HG03097 (cell line): ENCODE data around the gene FSTL1.

Experiments used
- ATAC-seq: cut with Tn5 transposase; IDR thresholded peaks from one replicate; pipeline ENCODE4 v1.9.1; 2021; ENCODE audit not compliant: unreplicated experiment, low FRiP score

The FSTL1 gene

DNA sequence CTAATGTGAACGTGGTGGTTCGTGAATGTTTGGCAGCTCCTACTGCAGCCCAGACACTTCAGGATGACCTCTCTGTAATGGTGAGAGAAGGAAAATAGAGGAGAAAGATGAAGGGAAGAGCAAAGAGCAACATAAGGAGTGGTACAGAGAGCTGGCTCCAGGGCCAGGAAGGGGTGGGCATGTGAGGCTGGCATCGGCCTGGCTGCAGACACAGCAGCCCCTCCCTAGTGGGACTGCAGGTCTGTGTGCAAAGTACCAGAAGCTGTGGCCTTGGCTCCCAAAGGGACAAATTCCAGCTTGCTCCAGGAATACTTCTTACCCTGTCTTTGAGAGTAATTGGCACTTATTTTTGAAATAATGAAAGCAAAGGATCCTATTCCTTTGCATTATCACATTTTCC lies 10.0 kb downstream of the FSTL1 start:
- no peak for ATAC-seq

DNA sequence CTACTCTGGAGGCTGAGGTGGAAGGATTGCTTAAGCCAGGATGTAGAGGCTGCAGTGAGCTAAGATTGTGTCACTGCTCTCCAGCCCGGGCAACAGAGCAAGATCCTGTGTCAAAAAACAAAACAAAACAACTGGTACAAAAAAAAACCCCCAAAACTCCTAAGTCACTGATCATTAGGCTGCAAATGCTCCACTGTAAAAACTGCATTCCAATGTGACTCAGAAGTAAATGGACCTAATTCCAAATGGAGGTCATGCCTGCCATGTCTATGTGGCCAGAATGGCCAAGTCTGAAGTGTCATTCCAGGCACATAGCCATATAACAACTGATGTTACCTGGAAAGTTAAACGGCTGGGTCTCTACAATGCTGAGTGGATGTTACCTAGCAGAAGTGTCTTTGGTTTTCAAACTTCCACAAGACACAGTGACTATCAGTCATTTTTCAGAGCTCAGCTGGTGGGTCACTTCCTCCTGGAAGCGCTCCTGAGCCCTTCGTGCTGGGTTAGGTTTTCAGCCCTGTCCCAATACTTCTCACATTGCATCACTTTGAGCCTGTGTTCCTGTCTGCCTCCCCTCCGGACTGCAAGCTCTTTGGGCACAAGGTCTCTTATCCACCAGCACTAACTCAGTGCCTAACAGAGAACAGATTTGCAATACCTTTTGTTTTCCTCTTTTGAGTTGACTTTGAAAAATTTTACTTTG lies 10.6 kb downstream of the FSTL1 start:
- ATAC-seq, result no peak

DNA sequence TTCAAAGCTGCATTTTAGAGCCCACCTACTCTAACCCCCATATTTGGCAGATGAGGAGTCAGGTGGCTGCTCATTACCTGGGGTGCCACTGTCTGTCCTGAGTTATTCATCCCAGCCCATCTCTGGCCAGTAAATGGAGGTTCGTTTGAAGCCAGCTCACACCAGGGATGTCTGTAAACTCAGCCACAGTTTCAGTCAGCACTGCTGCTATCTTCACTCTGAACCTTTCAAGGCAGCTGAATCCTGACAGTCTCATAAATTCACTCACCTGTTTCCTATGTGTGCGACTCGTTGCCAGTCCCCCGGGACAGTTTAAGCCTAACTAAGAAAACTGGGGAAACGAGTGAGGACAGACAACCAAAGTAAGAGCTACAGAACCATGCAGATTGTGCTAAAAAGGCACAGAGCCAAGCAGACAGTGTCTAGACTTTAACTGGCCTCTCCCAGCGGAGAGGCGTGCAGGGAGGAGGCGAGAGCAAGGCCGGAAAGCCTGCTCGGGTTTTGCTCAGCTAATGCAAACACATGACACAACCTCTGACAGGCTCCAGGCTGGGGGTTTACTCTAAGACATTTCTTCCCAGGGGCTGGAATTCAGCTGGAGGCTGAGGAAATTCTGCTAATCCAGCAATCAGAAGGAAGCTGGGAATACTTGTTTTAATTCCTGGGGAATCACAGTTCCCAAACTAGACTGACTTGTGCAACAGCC lies 12.0 kb downstream of the FSTL1 start:
- no peak for ATAC-seq

DNA sequence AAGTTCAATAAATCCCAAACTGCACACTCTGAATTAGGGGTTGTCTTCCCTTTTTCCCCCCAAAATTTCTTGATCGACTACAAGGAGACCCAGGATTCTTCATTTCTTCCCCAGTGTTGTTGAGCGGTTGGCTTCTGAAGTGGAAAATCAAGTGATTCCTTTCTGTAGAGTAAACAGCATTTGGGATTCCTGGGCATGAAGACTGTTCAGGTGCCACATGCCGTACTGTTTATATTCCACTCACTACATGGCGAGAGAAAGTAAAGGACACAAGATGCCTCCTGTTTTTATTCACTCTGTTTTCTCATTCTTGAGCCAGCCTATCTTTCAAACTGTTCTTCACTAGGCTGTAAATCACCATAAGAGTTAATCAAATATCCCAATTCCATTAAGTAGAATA lies 12.6 kb downstream of the FSTL1 start:
- no peak for ATAC-seq

DNA sequence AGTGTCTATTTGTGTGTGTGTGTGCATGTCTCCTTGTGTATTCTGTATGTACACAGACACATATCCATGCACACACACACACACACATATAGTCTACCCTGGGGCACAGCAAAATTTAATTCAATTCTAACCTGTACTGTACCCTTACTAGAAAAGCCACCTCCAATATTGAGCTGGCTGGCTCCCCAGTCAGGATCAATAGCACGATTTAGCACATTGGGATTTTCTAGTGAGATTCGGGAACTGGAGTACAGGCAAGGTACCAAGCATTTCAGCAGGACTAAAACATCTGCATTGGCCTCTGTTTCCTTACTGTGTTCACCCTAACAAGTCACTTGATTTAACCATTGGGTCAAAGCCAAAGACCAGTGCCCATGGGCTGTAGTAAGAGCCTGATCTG lies 13.2 kb downstream of the FSTL1 start:
- ATAC-seq, result no peak

DNA sequence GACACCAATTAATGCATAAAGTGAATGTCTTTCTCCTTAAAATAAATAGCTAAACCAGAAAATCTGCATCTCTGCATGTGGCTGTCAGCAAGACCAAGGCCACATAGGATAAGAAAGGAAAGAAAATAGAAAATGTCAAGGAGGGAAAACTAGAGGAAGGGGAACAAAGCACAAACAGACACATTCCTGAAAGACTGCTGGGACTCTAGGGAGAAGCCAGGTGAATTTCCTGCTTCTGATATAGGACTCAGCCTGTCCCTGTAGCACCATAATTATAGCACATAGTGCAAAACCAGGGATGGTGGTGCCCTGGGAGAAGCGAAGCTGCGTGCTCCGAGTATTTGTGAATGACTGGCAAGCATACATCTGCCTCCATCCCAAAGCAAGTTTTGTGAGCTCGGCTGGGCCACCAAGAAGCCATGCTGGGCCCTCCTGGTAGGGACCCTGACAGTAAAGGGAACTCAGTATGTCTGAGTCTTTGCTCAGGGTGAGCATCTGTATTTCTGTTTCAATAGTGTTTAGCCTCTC lies 14.2 kb downstream of the FSTL1 start:
- ATAC-seq, result no peak

DNA sequence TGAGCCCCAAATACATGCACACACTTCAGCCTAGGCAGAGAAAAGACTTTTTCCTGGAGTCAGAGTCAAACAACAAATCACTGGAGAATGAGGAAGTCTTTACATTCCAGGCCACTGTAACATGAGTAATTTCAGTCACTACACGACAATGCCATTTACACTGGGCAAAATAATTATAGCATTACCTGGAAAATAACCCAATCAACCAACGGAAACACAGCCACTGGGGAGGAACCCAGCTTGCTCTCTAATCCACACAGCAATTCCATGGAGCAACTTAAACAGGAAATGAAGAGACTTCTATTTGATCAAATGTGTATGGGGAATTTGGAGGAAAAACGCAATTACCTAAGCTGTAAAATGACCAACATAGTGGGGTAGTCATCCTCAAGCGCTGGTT lies 15.2 kb downstream of the FSTL1 start:
- no peak for ATAC-seq

DNA sequence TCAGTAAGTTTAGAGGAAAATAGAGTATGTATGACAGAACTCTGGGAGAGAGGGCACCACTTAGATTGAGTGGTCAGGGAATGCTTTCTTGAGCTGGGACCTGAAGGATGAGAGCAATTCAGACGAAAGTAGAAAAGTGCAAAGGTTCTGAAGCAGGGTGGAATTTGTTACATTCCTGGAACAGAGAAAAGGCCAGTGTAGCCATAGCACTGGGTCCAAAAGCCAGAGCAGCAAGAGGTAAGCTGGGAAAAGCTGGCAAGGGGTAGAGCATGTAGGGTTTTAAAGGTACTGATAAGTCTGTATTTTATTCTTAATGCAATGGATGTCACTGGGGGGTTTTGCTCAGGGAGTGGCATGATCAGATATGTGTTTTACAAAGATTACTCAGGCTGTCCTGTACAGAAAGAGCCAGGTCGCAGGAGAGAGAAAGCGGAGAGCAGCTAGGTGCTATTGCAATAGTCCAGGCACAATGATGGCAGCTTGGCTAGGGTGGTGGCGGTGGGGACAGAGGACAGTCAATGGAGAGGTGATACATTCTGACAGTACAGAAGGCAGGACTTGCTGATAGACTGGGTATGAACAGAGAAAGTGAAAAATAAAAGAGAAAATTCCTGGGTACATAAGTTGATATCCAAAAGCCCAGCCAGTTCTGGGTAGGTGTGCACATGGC lies 17.0 kb downstream of the FSTL1 start:
- ATAC-seq, result no peak

DNA sequence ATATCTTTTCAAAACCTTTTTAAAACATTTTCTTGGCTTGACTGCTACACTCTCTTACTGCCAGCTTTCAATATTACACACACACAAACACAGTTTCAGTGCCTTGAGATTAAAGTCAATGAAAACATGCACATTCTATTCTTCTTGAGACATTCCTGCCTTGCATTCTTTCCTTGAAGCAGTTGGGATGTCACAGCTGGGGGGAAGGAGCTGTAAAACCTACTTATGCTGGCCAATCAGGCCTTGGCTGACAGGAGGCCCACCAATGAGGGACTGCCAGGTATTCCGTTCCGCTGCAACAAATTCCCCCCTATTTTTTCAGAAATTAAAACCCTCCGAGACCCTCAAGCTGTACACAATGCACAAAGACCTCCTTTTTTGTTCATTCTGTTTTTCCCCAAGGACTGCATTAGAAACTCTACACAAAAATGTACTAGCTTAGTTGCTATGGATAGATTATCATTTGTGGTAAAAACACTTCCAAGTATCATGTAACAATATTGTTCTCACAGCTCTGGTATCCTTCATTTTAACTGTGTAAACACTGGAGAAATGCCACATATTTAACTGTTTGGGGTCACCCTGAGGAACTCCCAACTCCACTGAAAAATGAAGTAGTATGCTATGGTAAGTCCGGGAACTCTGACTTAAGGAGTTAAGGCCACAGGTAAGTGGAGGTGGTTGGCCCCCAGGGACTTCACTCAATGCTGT lies 18.5 kb downstream of the FSTL1 start:
- ATAC-seq, result no peak

DNA sequence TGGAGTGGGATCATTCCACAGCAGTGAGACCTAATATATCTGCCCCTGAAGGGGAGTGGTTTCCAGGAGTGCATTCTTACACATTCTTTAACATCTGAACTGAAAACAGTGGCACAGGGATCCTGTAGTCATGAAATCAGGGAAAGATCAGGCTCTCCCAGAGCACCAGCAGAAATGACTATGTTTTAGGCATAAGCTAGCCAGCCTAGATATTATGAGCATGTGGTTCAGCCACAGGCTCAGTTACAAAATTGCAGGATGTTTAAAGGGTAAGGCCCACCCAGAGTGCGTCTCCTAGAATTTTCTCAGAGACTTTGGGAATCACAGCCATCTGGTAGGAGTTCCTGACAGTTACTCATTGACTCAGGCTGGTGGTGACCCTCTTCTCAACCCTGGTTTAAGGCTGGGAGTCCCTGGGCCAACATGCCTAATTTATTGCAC lies 20.9 kb downstream of the FSTL1 start:
- ATAC-seq, result no peak

DNA sequence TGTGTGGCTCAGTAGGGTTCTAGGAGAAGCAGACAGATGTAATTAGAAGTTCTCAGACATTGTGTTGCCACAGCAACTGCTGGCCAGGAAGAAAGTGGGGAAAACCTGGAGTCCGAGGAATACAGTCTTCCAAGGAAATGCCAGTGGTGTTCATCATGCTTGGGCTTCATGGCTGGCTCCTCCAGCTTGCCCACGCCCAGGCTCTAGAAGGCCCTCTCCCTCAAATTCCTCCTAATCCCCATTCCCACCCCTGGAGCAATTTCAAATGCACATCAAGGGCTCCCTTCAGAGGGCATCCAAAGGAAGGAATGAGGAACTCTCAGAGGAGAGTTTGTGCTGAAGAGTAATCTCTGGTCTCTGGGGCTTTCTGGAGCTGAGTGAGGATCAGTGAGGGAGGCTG lies 21.9 kb downstream of the FSTL1 start:
- no peak for ATAC-seq

DNA sequence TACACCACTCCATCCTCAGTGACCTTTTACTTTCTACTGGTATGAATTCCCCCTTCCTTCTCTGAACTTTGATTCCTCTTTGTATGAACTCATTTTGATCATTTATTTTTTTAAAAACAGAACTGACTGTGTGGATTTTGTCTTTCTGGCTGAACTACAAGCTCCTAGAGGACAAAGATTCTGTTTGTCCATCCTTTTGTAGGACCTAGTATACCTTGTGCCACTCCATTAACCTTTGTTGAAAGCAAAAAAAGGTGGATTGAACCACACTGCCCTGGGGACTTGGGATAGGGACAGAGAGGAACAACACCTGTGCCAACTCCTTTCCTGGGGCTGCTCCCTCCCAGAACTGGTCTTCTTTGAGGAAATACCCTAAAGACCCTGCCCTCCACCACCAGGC lies 23.6 kb downstream of the FSTL1 start:
- ATAC-seq, result no peak

DNA sequence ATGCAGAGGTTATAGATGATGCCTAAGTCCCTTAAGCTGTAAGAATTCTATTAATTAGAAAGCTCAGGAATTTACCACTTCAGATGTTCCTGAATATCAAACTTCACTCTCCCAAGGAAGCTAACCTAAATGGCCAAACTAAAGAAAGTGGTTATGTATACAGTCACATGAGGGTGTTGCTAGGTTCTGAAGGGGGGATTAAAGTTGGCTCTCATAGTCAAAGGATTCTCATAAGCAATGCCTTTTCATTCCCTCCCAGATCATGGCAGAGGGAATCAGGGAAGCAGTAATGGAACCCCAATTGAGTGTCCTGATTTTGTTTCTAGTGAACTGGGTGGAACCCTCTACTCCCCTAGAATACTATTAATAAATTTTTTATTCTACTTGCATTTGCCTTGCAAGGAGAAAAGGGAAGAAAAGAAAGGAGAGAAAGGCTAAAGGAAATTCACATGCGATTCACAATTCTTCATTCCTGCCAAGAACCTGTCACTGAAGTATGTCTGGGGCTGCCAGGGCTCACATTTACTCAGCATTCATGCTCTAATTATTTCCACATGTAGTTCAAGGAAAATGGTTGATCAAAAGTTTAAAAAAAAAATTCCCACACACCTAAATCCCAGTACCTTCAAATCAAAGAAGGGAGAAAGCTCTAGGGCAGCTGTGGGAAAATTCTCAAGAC lies 25.1 kb downstream of the FSTL1 start:
- no peak for ATAC-seq

DNA sequence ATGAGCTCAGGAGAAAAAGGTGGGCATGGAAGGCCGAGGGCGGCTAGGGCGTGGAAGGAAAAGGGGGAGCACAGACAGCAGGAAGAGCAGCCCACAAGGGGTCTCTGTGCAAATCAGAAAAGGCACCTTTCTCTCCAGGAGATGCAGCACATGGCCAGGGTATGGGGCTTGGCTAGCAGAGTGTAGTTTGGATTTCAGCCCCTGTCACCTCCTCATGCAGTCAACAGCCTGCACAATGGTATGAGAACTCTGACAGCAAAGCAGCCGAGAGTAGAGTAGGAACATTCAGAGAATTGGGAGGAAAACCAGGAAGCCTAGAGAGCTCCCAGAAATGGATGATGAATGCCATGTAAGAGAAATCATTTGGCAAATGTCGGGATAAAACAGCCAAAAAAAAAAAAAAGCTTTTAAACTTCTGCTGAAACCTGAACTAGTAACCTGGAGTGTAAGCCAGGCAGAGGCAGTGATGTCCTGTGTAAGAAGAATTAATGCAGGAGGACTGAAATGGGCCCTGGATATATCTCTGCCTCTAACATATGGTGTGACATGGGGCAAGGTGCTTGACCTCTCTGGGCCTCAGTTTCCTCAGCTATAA lies 25.7 kb downstream of the FSTL1 start:
- no peak for ATAC-seq

DNA sequence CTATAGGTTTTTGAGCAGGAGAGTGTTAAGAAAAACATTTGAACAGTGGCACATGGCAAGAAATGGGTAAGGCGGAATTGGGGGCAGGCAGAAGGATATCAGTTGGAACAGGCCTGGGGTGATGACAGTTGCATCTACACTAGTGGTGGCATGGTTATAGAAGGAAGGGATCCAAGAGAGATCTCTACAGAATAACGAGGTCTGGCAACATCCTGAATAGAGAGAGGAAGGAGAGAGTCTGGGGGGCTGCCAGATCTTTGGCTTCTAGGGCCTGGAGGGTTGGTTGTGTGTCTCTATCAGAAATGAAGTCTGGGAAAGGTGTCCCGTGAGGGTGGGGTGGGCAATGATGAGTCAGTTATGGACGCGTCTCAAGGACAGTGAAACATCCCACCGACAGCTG lies 26.3 kb downstream of the FSTL1 start:
- no peak for ATAC-seq

DNA sequence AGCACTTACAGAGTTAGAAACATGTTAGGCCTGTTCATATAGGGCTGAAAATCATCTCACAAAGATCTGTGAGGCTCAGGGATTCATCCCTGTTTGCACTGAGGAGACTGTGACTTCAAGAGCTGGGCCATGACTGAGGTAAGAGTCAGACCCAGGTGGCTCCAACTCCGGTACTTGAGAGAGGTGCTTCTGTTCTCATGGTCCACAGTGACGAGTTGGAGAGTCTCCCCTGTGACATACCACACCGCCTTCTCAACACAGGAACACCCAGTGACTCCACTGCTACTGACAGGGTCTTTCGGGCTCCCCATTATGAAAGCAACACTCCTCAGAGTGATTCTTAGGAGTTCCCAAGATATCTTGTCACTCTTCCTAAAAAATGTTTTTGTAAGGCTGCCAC lies 27.4 kb downstream of the FSTL1 start:
- no peak for ATAC-seq

DNA sequence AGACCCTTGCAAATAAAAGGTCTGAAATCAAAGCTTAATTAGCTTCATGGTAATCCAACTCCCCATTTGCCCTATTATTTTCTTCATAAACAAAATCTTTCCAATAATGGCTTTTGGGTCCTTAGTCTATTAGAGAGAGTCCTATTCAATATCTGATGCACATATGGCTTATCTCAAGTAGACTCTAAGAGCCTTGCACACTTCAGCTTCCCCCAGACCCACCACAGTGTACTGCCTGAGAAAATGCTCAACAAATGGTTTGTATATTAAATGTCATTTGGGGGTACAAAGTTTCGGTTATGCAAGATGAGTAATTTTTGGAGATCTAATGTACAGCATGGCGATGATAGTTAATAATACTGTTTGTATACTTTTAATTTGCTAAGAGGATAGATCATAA lies 28.9 kb downstream of the FSTL1 start:
- ATAC-seq, result no peak

DNA sequence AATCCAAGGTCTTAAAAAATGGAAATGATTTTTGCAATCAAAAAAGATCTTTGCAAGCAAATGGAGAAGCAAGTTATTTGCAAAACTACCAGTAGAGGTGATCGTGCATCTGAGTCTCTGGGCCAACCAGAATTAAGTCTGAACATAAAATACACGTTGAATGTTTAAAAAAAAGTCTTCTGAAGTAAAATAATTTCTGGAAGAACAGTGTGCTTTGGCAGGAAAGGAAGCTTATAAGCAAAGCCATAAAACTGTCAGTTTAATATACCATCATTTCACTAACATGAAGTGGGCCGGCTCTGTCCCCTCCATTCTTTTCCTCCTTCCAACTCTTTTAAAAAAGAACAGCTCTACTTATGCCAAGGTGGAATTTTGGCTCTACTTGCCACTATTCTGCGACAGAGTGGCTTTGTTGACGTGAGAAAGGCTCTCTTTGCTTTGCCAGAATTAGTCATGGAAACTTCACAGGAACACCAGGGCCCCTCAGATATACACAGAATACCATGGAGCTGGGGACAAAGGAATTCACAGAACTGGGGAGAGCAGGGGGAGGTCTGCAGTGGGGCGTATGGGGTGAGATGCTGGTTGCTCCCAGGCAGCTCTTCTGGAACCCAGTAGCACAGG lies 29.8 kb downstream of the FSTL1 start:
- no peak for ATAC-seq

DNA sequence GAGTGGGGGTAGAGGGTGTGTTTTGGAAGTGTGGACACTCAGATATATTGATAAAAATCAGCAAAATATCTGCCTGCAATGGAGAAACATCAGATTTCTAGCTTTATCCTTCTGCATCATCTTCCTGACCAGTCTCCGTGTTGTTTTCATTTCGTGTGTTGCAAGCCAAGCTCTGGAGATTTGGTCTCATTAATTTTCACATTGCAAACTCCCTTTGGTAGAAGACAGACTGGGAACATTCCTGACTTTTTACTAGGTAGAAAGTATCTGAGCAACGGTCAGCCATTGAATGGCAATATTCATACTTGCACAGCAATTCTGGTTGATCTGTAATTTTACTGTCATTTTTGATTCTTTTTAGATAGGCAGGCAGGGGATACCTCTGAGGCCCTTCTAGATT lies 30.4 kb downstream of the FSTL1 start:
- ATAC-seq, result no peak

DNA sequence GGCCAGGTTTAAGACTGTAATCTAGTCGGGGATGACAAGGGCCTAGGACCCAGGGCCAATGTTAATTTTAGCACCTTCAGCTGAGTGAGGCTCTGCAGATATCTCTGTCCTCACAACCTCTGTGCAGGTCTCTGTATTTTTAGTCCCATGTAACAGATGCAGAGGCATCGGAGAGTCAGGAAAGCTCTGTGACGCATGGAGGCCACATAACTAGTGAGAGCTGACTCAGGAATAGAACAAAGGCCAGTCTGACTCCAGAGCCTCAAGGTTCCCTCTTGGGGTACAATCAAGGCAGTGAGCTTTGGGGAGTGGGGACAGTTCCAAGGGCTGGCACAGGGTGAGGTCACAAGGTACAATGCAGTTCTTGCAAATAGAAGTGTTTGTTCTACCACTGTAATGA lies 31.0 kb downstream of the FSTL1 start:
- no peak for ATAC-seq
